Measurements from ENCODE around the gene VKORC1L1. TPM values are rescaled to one million over a fixed set of nuclear protein-coding genes. Genes with fewer than 3 reads are reported as not detected.

Gene VKORC1L1
- total and polyA plus RNA-seq, 9 of the 15 experiments (the other 6 are each of a cell fraction or from before 2014, with no cell fraction given), result 6.8 to 36.5 (median 19.3) TPM

DNA sequence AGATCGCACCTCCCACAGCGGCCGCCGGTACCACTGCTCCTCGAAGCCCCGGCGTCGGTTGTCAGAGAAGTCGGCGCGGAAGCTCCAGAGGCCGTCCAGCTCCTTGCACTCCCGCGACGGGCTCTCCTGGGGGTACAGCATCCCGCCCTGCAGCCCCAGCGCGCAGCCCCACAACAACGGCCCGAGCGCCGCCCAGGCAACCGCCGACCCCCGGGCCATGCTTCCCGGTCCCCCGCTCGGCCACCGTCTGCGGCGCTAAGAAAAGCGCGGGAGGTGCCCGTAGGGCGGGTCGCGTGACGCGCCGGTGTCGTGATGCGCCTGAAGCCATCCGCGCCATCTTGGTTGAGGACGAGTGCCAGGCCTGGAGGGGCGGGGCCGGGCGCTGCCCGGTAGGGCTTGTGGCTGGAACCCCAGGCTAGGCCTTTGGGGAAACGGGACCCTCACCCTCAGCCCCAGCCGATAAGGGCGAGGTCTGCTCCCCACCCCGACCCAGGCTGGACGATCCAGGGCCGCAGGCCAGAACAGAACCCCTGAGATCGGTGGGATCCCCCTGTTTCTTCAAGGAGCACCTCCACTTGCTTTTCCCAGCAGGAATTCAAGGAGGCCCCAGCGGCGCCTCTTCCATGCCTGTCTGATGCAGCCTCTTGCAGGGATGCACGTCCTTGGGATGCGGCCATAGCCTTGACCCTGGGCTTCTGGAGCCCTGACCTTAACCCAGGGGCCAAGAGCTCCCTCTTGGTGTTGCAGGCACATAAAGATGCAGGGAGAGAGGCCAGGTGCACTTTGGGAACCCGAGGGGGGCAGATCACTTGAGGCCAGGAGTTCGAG lies 109.3 kb downstream of the VKORC1L1 start, which contains the start of gene GUSB (continued):
- TF ChIP-seq, protein P1, sequence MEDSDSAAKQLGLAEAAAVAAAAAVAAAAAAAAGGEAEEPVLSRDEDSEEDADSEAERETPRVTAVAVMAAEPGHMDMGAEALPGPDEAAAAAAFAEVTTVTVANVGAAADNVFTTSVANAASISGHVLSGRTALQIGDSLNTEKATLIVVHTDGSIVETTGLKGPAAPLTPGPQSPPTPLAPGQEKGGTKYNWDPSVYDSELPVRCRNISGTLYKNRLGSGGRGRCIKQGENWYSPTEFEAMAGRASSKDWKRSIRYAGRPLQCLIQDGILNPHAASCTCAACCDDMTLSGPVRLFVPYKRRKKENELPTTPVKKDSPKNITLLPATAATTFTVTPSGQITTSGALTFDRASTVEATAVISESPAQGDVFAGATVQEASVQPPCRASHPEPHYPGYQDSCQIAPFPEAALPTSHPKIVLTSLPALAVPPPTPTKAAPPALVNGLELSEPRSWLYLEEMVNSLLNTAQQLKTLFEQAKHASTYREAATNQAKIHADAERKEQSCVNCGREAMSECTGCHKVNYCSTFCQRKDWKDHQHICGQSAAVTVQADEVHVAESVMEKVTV (CRISPR knock-in tag; IDR thresholded peaks at IDR 0.05), result peak; percentile 15; the same call in 1 of the 2 replicates
- 0 out of 2 replicates have a peak, but pooled peaks have one; percentile 54 for TF ChIP-seq SOX6 (IDR thresholded peaks at IDR 0.05)
- peak; percentile 100 for TF ChIP-seq RB1 (IDR thresholded peaks at IDR 0.05; ENCODE audit: low read depth)
- TF ChIP-seq GABPB2 (CRISPR knock-in tag; conservative IDR thresholded peaks at IDR 0.05), result no peak
- TF ChIP-seq DPF2 (IDR thresholded peaks at IDR 0.05), result no peak
- no peak for TF ChIP-seq BRD9 (IDR thresholded peaks at IDR 0.05; ENCODE audit: low read depth, partially characterized antibody)
- TF ChIP-seq, protein P2, sequence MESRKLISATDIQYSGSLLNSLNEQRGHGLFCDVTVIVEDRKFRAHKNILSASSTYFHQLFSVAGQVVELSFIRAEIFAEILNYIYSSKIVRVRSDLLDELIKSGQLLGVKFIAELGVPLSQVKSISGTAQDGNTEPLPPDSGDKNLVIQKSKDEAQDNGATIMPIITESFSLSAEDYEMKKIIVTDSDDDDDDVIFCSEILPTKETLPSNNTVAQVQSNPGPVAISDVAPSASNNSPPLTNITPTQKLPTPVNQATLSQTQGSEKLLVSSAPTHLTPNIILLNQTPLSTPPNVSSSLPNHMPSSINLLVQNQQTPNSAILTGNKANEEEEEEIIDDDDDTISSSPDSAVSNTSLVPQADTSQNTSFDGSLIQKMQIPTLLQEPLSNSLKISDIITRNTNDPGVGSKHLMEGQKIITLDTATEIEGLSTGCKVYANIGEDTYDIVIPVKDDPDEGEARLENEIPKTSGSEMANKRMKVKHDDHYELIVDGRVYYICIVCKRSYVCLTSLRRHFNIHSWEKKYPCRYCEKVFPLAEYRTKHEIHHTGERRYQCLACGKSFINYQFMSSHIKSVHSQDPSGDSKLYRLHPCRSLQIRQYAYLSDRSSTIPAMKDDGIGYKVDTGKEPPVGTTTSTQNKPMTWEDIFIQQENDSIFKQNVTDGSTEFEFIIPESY (CRISPR knock-in tag; IDR thresholded peaks at IDR 0.05), result peak; percentile 56; the same call in 1 of the 2 replicates
- no peak for TF ChIP-seq TCF15 (CRISPR knock-in tag; IDR thresholded peaks at IDR 0.05)
- peak; percentile 64; the same call in 1 of the 2 replicates for TF ChIP-seq TCF7 (IDR thresholded peaks at IDR 0.05; ENCODE audit: borderline replicate concordance)
- no peak for TF ChIP-seq POLR2AphosphoS2 (IDR thresholded peaks at IDR 0.05; ENCODE audit: low read length)
- TF ChIP-seq ZNF224 (CRISPR knock-in tag; IDR thresholded peaks at IDR 0.05), result 0 out of 2 replicates have a peak, but pooled peaks have one; percentile 51
- TF ChIP-seq HDAC6 (IDR thresholded peaks at IDR 0.05; ENCODE audit: low read depth, low read length), result no peak
- TF ChIP-seq SMAD4 (CRISPR knock-in tag; conservative IDR thresholded peaks at IDR 0.05), result peak; percentile 76; the same call in 1 of the 2 replicates
- TF ChIP-seq CREB3 (tag; conservative IDR thresholded peaks at IDR 0.05; ENCODE audit: low read depth), result no peak
- no peak for TF ChIP-seq CBFA2T3 (IDR thresholded peaks at IDR 0.05)
- peak; percentile 59; the same call in 1 of the 2 replicates for TF ChIP-seq KHSRP (IDR thresholded peaks at IDR 0.05)
- no peak for TF ChIP-seq NR2F6 (CRISPR knock-in tag; IDR thresholded peaks at IDR 0.05)
- TF ChIP-seq RBM39 (optimal IDR thresholded peaks at IDR 0.05; ENCODE audit: low read depth, low read length), result no peak
- peak; percentile 80 for TF ChIP-seq POU5F1 (IDR thresholded peaks at IDR 0.05; ENCODE audit: borderline replicate concordance, low read depth, low read length, partially characterized antibody)
- no peak for TF ChIP-seq LARP7 (IDR thresholded peaks at IDR 0.05)
- TF ChIP-seq NFE2 (IDR thresholded peaks at IDR 0.05; ENCODE audit: low read depth), result no peak
- TF ChIP-seq, protein P3, sequence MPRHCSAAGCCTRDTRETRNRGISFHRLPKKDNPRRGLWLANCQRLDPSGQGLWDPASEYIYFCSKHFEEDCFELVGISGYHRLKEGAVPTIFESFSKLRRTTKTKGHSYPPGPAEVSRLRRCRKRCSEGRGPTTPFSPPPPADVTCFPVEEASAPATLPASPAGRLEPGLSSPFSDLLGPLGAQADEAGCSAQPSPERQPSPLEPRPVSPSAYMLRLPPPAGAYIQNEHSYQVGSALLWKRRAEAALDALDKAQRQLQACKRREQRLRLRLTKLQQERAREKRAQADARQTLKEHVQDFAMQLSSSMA (CRISPR knock-in tag; IDR thresholded peaks at IDR 0.05), result 0 out of 2 replicates have a peak, but pooled peaks have one; percentile 55
- TF ChIP-seq ZNF121 (CRISPR knock-in tag; conservative IDR thresholded peaks at IDR 0.05), result no peak
